GM12872 (cell line): ENCODE measurements around the gene EXOC4.

Source experiments
- CTCF ChIP-seq: IDR thresholded peaks from 3 replicates; pipeline ENCODE4 v1.5.1; 2011; ENCODE audit warnings: low read depth, mild to moderate bottlenecking, low read length, moderate library complexity; ENCODE audit not compliant: insufficient read depth

Gene EXOC4

GRCh38 chr7:133836666-133837065, 583.8 kb downstream of the EXOC4 start:
- no peak for TF ChIP-seq CTCF

- TF ChIP-seq CTCF = no peak
These were observed 584.3 kb downstream of the EXOC4 start for GRCh38 chr7:133837224-133837623.

GRCh38 chr7:133839121-133839520, 586.2 kb downstream of the EXOC4 start:
- no peak for TF ChIP-seq CTCF

GRCh38 chr7:133843341-133843740, 590.5 kb downstream of the EXOC4 start:
- TF ChIP-seq CTCF = no peak

- TF ChIP-seq CTCF = no peak
These were observed 592.1 kb downstream of the EXOC4 start for GRCh38 chr7:133845005-133845404.

GRCh38 chr7:133846203-133846945, 593.5 kb downstream of the EXOC4 start:
- TF ChIP-seq CTCF = no peak

- TF ChIP-seq CTCF = no peak
These were observed 597.8 kb downstream of the EXOC4 start for GRCh38 chr7:133850497-133851280.
